HCT116 (cell line): ENCODE results near the gene DNAJC25.

Source experiments
- EZH2phosphoT487 ChIP-seq: fragments of 200-600 bp; IDR thresholded peaks from 2 replicates; pipeline ENCODE4 v1.6.1; 2018; ENCODE audit warnings: antibody characterized with exemption, borderline replicate concordance
- SRF ChIP-seq: IDR thresholded peaks from 2 replicates; pipeline ENCODE4 v1.6.1; 2012; ENCODE audit warnings: low read depth
- TF ChIP-seq, protein P1 (sequence below), 3 experiments: fragments of 200-600 bp in 1 of 3; sonication (generic) in 1 of 3; IDR thresholded peaks in 2 of 3; conservative IDR thresholded peaks in 1 of 3; 2 replicates each; pipeline ENCODE4 v1.5.1; 2012 to 2017; ENCODE audit warnings: low read depth in 2 of 3, low read length in 2 of 3, antibody characterized with exemption in 1 of 3, borderline replicate concordance in 1 of 3, control low read depth in 1 of 3, mild to moderate bottlenecking in 1 of 3, mixed read lengths in 1 of 3, mixed run types in 1 of 3, moderate library complexity in 1 of 3; ENCODE audit not compliant: insufficient read depth in 1 of 3

DNA sequence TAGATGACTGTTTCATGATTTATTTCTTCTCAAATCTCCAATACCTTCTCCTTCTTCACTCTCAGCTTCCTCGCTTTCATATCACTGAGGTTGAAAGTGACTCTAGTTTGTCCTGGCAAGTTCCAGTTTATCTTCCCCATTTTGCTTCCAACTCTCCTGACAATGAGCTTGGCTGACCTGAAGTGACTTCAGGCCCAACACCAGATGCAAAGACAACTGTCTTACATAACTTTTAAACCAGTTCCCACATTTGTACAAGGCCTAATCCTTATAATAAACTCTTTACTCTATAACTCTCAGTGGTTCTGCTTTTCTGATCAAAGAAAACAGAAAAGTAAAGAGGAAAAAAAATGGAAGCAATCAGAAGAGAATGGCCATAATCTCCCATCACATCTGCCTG is 52.3 kb downstream of the DNAJC25 start:
- no peak for TF ChIP-seq SRF
- TF ChIP-seq, protein P1, sequence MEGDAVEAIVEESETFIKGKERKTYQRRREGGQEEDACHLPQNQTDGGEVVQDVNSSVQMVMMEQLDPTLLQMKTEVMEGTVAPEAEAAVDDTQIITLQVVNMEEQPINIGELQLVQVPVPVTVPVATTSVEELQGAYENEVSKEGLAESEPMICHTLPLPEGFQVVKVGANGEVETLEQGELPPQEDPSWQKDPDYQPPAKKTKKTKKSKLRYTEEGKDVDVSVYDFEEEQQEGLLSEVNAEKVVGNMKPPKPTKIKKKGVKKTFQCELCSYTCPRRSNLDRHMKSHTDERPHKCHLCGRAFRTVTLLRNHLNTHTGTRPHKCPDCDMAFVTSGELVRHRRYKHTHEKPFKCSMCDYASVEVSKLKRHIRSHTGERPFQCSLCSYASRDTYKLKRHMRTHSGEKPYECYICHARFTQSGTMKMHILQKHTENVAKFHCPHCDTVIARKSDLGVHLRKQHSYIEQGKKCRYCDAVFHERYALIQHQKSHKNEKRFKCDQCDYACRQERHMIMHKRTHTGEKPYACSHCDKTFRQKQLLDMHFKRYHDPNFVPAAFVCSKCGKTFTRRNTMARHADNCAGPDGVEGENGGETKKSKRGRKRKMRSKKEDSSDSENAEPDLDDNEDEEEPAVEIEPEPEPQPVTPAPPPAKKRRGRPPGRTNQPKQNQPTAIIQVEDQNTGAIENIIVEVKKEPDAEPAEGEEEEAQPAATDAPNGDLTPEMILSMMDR (IDR thresholded peaks at IDR 0.05 in 2 of 3, conservative IDR thresholded peaks at IDR 0.05 in 1 of 3; ENCODE audit: borderline replicate concordance in 1 of 3, insufficient read depth in 1 of 3, low read depth in 2 of 3, low read length in 2 of 3) = no peak
- TF ChIP-seq EZH2phosphoT487 = no peak
